Dedifferentiated amniotic fluid mesenchymal stem cell (primary cell): ENCODE results near the gene EPG5.
"Not testable (repeated sequence)": the region's sequence is repeated elsewhere in the genome, so short reads cannot be mapped to it uniquely, and the experiment has no call there.

ENCODE experiments used
- DNase-seq: peaks from one replicate; pipeline ENCODE4 v3.0.0-alpha.2; 2016; ENCODE audit errors: extremely low spot score

The EPG5 gene

GRCh38 chr18:45967007-45967706 lies at the start of gene EPG5:
Gene EPG5, minus strand, starts transcription at chr18:45967329. Its CDS starts 90 bp downstream, at chr18:45967239.
- peak; percentile 92 for DNase-seq

GRCh38 chr18:46013484-46014189 lies 46.5 kb upstream of the EPG5 start:
- DNase-seq = no peak

GRCh38 chr18:46010676-46011075 lies 43.5 kb upstream of the EPG5 start:
- no peak for DNase-seq

GRCh38 chr18:46010050-46010449 lies 42.9 kb upstream of the EPG5 start:
- no peak for DNase-seq

- no peak for DNase-seq
Measured at GRCh38 chr18:46009125-46009840, 42.2 kb upstream of the EPG5 start.

GRCh38 chr18:46008531-46008930 lies 41.4 kb upstream of the EPG5 start:
- DNase-seq = no peak

GRCh38 chr18:46007165-46007564 lies 40.0 kb upstream of the EPG5 start:
- DNase-seq = no peak

- DNase-seq = no peak
Measured at GRCh38 chr18:46002934-46003333, 35.8 kb upstream of the EPG5 start.

- no peak for DNase-seq
Measured at GRCh38 chr18:46001892-46002291, 34.8 kb upstream of the EPG5 start.

GRCh38 chr18:46001074-46001473 lies 33.9 kb upstream of the EPG5 start:
- DNase-seq = no peak

GRCh38 chr18:45999536-45999935 lies 32.4 kb upstream of the EPG5 start:
- DNase-seq = no peak

GRCh38 chr18:45998244-45998643 lies 31.1 kb upstream of the EPG5 start:
- DNase-seq = no peak

- no peak for DNase-seq
Measured at GRCh38 chr18:45997700-45998151, 30.6 kb upstream of the EPG5 start.

GRCh38 chr18:45995461-45995860 lies 28.3 kb upstream of the EPG5 start:
- no peak for DNase-seq

GRCh38 chr18:45993438-45993837 lies 26.3 kb upstream of the EPG5 start:
- DNase-seq = peak; percentile 71

GRCh38 chr18:45992527-45992926 lies 25.4 kb upstream of the EPG5 start:
- not testable (repeated sequence) for DNase-seq

- DNase-seq = no peak
Measured at GRCh38 chr18:45991788-45992187, 24.7 kb upstream of the EPG5 start.

- no peak for DNase-seq
Measured at GRCh38 chr18:45984546-45985235, 17.6 kb upstream of the EPG5 start.

GRCh38 chr18:45981821-45982220 lies 14.7 kb upstream of the EPG5 start:
- no peak for DNase-seq

GRCh38 chr18:45980229-45980628 lies 13.1 kb upstream of the EPG5 start:
- no peak for DNase-seq

GRCh38 chr18:45978084-45978483 lies 11.0 kb upstream of the EPG5 start:
- DNase-seq = no peak

GRCh38 chr18:45976974-45977373 lies 9.8 kb upstream of the EPG5 start:
- DNase-seq = no peak
